HEK293 (cell line): ENCODE data around the gene DUSP2.

Source experiments
- CTCF ChIP-seq: fragments of 450-650 bp; formaldehyde crosslinking; IDR thresholded peaks from 2 replicates; pipeline ENCODE4 v1.5.1; 2016; ENCODE audit warnings: missing biosample characterization, missing genetic modification characterization
- ELK4 ChIP-seq: IDR thresholded peaks from 2 replicates; pipeline ENCODE4 v1.6.1; 2011; ENCODE audit warnings: mild to moderate bottlenecking, low read depth, low read length, borderline replicate concordance
- KLF16 ChIP-seq: fragments of 450-650 bp; formaldehyde crosslinking; IDR thresholded peaks from 2 replicates; pipeline ENCODE4 v1.5.1; 2017; ENCODE audit warnings: missing biosample characterization, missing genetic modification characterization
- PATZ1 ChIP-seq: fragments of 450-650 bp; formaldehyde crosslinking; IDR thresholded peaks from 2 replicates; pipeline ENCODE4 v1.5.1; 2016; ENCODE audit warnings: missing biosample characterization, missing genetic modification characterization
- PBX3 ChIP-seq: sonication (generic); formaldehyde crosslinking; IDR thresholded peaks from 2 replicates; pipeline ENCODE4 v1.8.1; 2022; ENCODE audit warnings: mild to moderate bottlenecking, moderate library complexity, missing genetic modification reagents
- PRDM10 ChIP-seq: fragments of 450-650 bp; formaldehyde crosslinking; IDR thresholded peaks from 2 replicates; pipeline ENCODE4 v1.5.1; 2016; ENCODE audit warnings: missing biosample characterization, missing genetic modification characterization
- SP7 ChIP-seq: fragments of 450-650 bp; formaldehyde crosslinking; IDR thresholded peaks from 2 replicates; pipeline ENCODE4 v1.5.1; 2016; ENCODE audit warnings: missing biosample characterization, missing genetic modification characterization
- ZNF112 ChIP-seq: fragments of 450-650 bp; formaldehyde crosslinking; IDR thresholded peaks from 2 replicates; pipeline ENCODE4 v1.5.0; 2017; ENCODE audit warnings: missing biosample characterization, missing genetic modification characterization
- ZNF239 ChIP-seq: fragments of 450-650 bp; formaldehyde crosslinking; IDR thresholded peaks from 2 replicates; pipeline ENCODE4 v1.5.1; 2016; ENCODE audit warnings: missing biosample characterization, missing genetic modification characterization
- ZNF24 ChIP-seq: fragments of 450-650 bp; formaldehyde crosslinking; IDR thresholded peaks from 2 replicates; pipeline ENCODE4 v1.5.1; 2016; ENCODE audit warnings: missing biosample characterization, missing genetic modification characterization
- ZNF292 ChIP-seq: fragments of 450-650 bp; formaldehyde crosslinking; IDR thresholded peaks from 2 replicates; pipeline ENCODE4 v1.5.1; 2016; ENCODE audit warnings: low read depth, missing biosample characterization, missing genetic modification characterization, borderline replicate concordance
- ZNF335 ChIP-seq: fragments of 450-650 bp; formaldehyde crosslinking; conservative IDR thresholded peaks from 2 replicates; pipeline ENCODE4 v1.5.1; 2016; ENCODE audit warnings: missing biosample characterization, missing genetic modification characterization
- ZNF398 ChIP-seq: fragments of 450-650 bp; formaldehyde crosslinking; IDR thresholded peaks from 2 replicates; pipeline ENCODE4 v1.5.1; 2017; ENCODE audit warnings: missing biosample characterization, missing genetic modification characterization
- ZNF777 ChIP-seq: fragments of 450-650 bp; formaldehyde crosslinking; IDR thresholded peaks from 2 replicates; pipeline ENCODE4 v1.5.1; 2017; ENCODE audit warnings: missing biosample characterization, missing genetic modification characterization, borderline replicate concordance

- no peak for TF ChIP-seq ZNF24 (tag by site-specific recombination)
- no peak for TF ChIP-seq PBX3
- TF ChIP-seq KLF16 (tag by site-specific recombination) = no peak
- no peak for TF ChIP-seq PATZ1 (tag by site-specific recombination)
- no peak for TF ChIP-seq ZNF777 (tag by site-specific recombination)
- TF ChIP-seq ZNF239 (tag by site-specific recombination) = no peak
- TF ChIP-seq SP7 = no peak
- no peak for TF ChIP-seq PRDM10
- TF ChIP-seq CTCF = no peak
- no peak for TF ChIP-seq ZNF112 (tag by site-specific recombination)
- no peak for TF ChIP-seq ZNF335 (tag by site-specific recombination)
- TF ChIP-seq ZNF398 = no peak
- no peak for TF ChIP-seq ZNF292 (tag by site-specific recombination)
- no peak for TF ChIP-seq ELK4
Observed at GRCh38 chr2:96186562-96186961, 41.3 kb upstream of the DUSP2 start.
